Vagina (tissue), 2 donors: ENCODE measurements around the gene GADL1. TPM values are rescaled to one million over a fixed set of nuclear protein-coding genes. Genes with fewer than 3 reads are reported as not detected.

Source experiments
- DNase-seq, 2 donors: peaks; one replicate each; pipeline ENCODE4 v3.0.0-alpha.2; 2017; ENCODE audit errors: extremely low spot score in 2 of 2
- H3K27ac ChIP-seq: fragments of 200-600 bp; sonication (generic); one replicate; pipeline ENCODE4 v1.5.1; 2019
- H3K27me3 ChIP-seq: fragments of 200-600 bp; sonication (generic); one replicate; pipeline ENCODE4 v1.5.1; 2019
- H3K36me3 ChIP-seq, 2 donors: fragments of 200-600 bp; sonication (generic); one replicate each; pipeline ENCODE4 v1.5.1; 2017 to 2019
- H3K4me1 ChIP-seq: fragments of 200-600 bp; sonication (generic); one replicate; pipeline ENCODE4 v1.5.1; 2019
- H3K4me3 ChIP-seq, 2 donors: fragments of 200-600 bp; sonication (generic); 1 replicate in 1 of 2; 2 replicates in 1 of 2; pipeline ENCODE4 v1.5.1; 2016 to 2019
- H3K9me3 ChIP-seq: fragments of 200-600 bp; sonication (generic); one replicate; pipeline ENCODE4 v1.5.1; 2019
- POLR2A ChIP-seq, 2 donors: fragments of 450-650 bp; IDR thresholded peaks; one replicate each; pipeline ENCODE4 v1.6.1; 2017; ENCODE audit warnings: antibody characterized with exemption in 2 of 2, mild to moderate bottlenecking in 2 of 2, moderate library complexity in 2 of 2
- POLR2AphosphoS5 ChIP-seq, 2 donors: sonication (generic); formaldehyde crosslinking; IDR thresholded peaks; one replicate each; pipeline ENCODE4 v1.9.0; 2017; ENCODE audit warnings: antibody characterized with exemption in 2 of 2, mild to moderate bottlenecking in 2 of 2, low read depth in 1 of 2; ENCODE audit not compliant: insufficient read depth in 1 of 2
- intact Hi-C: fragments of 100-400 bp; cut with DNase I; formaldehyde crosslinking; loops from one replicate; pipeline ENCODE4 v1.15.1; 2023
- total RNA-seq: library from RNA; depleted of rRNA; stranded (reverse); fragments of >200 nt; gene quantifications from one replicate; pipeline ENCODE4 v1.2.3, GENCODE V29; 2016
- TF ChIP-seq, protein P1 (sequence below), 3 experiments: fragments of 450-650 bp in 2 of 3; fragments of 200-600 bp in 1 of 3; sonication (generic) in 1 of 3; IDR thresholded peaks; one replicate each; pipeline ENCODE4 v1.5.1; 2017 to 2019; ENCODE audit warnings: antibody characterized with exemption in 3 of 3, mild to moderate bottlenecking in 2 of 3, moderate library complexity in 2 of 3

GADL1 gene
- total RNA-seq, 1 donor from 2014 or later, result not detected

DNA sequence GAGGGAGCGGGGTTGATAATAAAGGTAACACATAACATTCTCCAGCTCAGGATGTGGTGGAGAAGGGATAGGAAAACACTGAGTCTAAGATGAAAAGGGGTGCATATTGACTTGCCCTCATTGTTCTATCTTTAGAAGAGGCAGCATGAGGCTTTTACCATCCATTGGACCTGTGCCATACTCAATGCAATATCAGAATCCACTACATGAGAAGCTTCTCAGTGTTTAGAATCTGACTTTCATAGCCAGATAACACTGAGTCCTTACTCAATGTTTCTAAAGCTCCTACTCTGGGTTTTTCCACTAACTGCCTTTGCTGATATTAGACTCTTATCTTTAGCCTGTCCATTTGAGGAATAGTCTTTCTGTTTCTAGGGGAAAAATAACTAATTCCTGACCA, 24.3 kb upstream of the GADL1 start:
- intact Hi-C loops, result no loop called here
- no peak for TF ChIP-seq POLR2A (IDR thresholded peaks at IDR 0.05)

GRCh38 chr3:30915782-30916181, 21.3 kb upstream of the GADL1 start:
- Histone ChIP-seq H3K4me1 (no peaks in the 10 kb centered on the region), H3K9me3 (no peaks in the 10 kb centered on the region), H3K27me3 (no peaks in the 10 kb centered on the region), H3K27ac (no peak overlapping the region), H3K36me3 (no peaks in the 10 kb centered on the region), H3K4me3 (no peak overlapping the region)
- no peak for DNase-seq
- TF ChIP-seq, protein P1, sequence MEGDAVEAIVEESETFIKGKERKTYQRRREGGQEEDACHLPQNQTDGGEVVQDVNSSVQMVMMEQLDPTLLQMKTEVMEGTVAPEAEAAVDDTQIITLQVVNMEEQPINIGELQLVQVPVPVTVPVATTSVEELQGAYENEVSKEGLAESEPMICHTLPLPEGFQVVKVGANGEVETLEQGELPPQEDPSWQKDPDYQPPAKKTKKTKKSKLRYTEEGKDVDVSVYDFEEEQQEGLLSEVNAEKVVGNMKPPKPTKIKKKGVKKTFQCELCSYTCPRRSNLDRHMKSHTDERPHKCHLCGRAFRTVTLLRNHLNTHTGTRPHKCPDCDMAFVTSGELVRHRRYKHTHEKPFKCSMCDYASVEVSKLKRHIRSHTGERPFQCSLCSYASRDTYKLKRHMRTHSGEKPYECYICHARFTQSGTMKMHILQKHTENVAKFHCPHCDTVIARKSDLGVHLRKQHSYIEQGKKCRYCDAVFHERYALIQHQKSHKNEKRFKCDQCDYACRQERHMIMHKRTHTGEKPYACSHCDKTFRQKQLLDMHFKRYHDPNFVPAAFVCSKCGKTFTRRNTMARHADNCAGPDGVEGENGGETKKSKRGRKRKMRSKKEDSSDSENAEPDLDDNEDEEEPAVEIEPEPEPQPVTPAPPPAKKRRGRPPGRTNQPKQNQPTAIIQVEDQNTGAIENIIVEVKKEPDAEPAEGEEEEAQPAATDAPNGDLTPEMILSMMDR (IDR thresholded peaks at IDR 0.05), result no peak
- TF ChIP-seq POLR2A (IDR thresholded peaks at IDR 0.05) (no peak), POLR2AphosphoS5 (IDR thresholded peaks at IDR 0.05; ENCODE audit: insufficient read depth in 1 of 2, low read depth in 1 of 2) (no peak)
- intact Hi-C loops, result no loop called here

More for the DNA sequence above, 24.3 kb upstream of the GADL1 start:
- DNase-seq, result no peak
- Histone ChIP-seq H3K36me3 (no peaks in the 10 kb centered on the region), H3K4me3 (no peak overlapping the region), H3K27me3 (no peaks in the 10 kb centered on the region), H3K4me1 (no peaks in the 10 kb centered on the region), H3K27ac (no peak overlapping the region), H3K9me3 (no peaks in the 10 kb centered on the region)

DNA sequence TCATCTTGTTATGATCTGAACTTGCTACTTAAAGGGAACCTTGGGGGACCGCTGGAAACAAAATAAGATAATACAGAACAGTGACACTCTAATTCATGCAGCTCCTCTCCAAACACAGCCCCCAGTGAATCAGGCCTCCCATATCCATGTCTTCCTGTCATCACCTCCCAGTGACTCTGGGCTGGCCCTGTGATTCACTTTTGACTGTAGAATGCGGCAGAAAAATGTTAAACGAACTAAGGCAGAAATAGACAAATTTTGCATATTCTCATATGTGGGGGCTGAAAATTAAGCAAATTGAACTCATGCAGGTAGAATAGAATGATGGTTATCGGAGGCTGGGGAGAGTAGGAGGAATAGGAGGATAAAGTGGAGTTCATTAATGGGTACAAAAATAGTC, 20.2 kb upstream of the GADL1 start:
- no peak for DNase-seq
- no peaks in the 10 kb centered on the region for H3K27me3 ChIP-seq
- H3K4me1 ChIP-seq, result no peaks in the 10 kb centered on the region
- no peak overlapping the region for H3K4me3 ChIP-seq
- H3K27ac ChIP-seq, result no peak overlapping the region
- no peaks in the 10 kb centered on the region for H3K9me3 ChIP-seq
- intact Hi-C loops, result no loop called here
- no peaks in the 10 kb centered on the region for H3K36me3 ChIP-seq
- no peak for TF ChIP-seq POLR2A (IDR thresholded peaks at IDR 0.05)
- TF ChIP-seq, protein P1 (IDR thresholded peaks at IDR 0.05), result no peak
- no peak for TF ChIP-seq POLR2AphosphoS5 (IDR thresholded peaks at IDR 0.05; ENCODE audit: insufficient read depth in 1 of 2, low read depth in 1 of 2)

DNA sequence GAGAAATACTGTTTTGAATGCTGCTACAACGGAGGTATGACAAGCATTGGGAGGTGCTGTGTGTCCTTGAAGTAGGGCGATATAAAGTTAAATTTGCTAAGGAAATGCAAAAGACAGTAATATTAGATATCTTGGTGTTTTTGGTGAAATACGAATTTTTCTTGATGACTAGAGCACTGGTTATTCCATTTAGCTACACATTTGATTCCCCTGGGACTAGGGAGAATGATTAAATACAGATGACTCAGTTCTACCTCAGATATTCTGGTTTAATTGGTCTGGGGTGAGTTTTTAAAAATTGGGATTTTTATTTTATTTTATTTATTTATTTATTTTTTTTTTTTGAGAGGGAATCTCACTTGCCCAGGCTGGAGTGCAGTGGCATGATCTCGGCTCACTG, 18.7 kb upstream of the GADL1 start:
- no peak for DNase-seq
- Histone ChIP-seq H3K27me3 (no peaks in the 10 kb centered on the region), H3K27ac (no peak overlapping the region), H3K4me3 (no peak overlapping the region), H3K4me1 (no peaks in the 10 kb centered on the region), H3K36me3 (no peaks in the 10 kb centered on the region), H3K9me3 (no peaks in the 10 kb centered on the region)
- TF ChIP-seq, protein P1 (IDR thresholded peaks at IDR 0.05), result no peak
- no peak for TF ChIP-seq POLR2A (IDR thresholded peaks at IDR 0.05)
- TF ChIP-seq POLR2AphosphoS5 (IDR thresholded peaks at IDR 0.05; ENCODE audit: insufficient read depth in 1 of 2, low read depth in 1 of 2), result no peak
- intact Hi-C loops, result no loop called here

DNA sequence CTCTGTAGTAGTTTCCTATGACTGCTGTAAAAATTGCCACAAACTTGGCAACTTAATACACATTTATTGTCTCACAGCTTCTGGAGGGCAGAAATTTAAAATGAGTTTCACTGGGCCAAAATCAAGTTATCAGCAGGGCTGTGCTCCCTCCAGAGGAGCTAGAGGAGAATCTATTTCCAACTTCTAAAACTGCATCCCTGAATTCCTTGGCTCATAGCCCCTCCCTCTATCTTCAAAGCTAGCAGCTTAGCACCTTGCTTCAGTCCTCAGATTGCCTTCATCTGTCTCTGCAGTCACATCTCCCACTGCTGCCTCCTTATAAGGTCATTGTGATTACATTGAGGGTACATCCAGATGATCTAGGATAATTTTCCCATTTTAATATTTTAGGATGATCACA, 17.8 kb upstream of the GADL1 start:
- Histone ChIP-seq H3K27ac (no peak overlapping the region), H3K4me1 (no peaks in the 10 kb centered on the region), H3K9me3 (no peaks in the 10 kb centered on the region), H3K4me3 (no peak overlapping the region), H3K27me3 (no peaks in the 10 kb centered on the region), H3K36me3 (no peaks in the 10 kb centered on the region)
- no peak for DNase-seq
- TF ChIP-seq, protein P1 (IDR thresholded peaks at IDR 0.05), result no peak
- TF ChIP-seq POLR2AphosphoS5 (IDR thresholded peaks at IDR 0.05; ENCODE audit: insufficient read depth in 1 of 2, low read depth in 1 of 2) (no peak), POLR2A (IDR thresholded peaks at IDR 0.05) (no peak)
- intact Hi-C loops, result no loop called here
